Esophagus (tissue), 2 donors: ENCODE measurements around the gene PACSIN2. TPM values are rescaled to one million over a fixed set of nuclear protein-coding genes. Genes with fewer than 3 reads are reported as not detected.
A peak's percentile ranks its signal among the peaks of the same experiment; 100 is the strongest.
"Not testable (repeated sequence)": the region's sequence is repeated elsewhere in the genome, so short reads cannot be mapped to it uniquely, and the experiment has no call there.

ENCODE experiments used
- H3K27ac ChIP-seq, 2 donors: one replicate each; pipeline ENCODE4 v1.5.1; 2013; ENCODE audit warnings: low read depth in 2 of 2, mild to moderate bottlenecking in 2 of 2, inconsistent platforms in 1 of 2, low read length in 1 of 2, moderate library complexity in 1 of 2
- H3K27me3 ChIP-seq, 2 donors: one replicate each; pipeline ENCODE4 v1.6.1; 2013; ENCODE audit warnings: low read length in 2 of 2, control low read depth in 1 of 2, mild to moderate bottlenecking in 1 of 2; ENCODE audit not compliant: insufficient read depth in 2 of 2, control insufficient read depth in 1 of 2
- H3K36me3 ChIP-seq, 2 donors: one replicate each; pipeline ENCODE4 v1.6.1; 2013; ENCODE audit warnings: low read length in 1 of 2; ENCODE audit not compliant: control insufficient read depth in 2 of 2, insufficient read depth in 2 of 2
- H3K4me1 ChIP-seq, 2 donors: one replicate each; pipeline ENCODE4 v1.6.1; 2013; ENCODE audit warnings: low read length in 1 of 2; ENCODE audit not compliant: control insufficient read depth in 2 of 2, insufficient read depth in 2 of 2
- H3K4me3 ChIP-seq, 2 donors: one replicate each; pipeline ENCODE4 v1.5.1; 2013; ENCODE audit warnings: low read length in 2 of 2, mild to moderate bottlenecking in 2 of 2, low read depth in 1 of 2, moderate library complexity in 1 of 2
- H3K9me3 ChIP-seq, 2 donors: one replicate each; pipeline ENCODE4 v1.6.1; 2013; ENCODE audit warnings: mild to moderate bottlenecking in 2 of 2, low read depth in 1 of 2, low read length in 1 of 2, moderate library complexity in 1 of 2; ENCODE audit not compliant: control insufficient read depth in 2 of 2, insufficient read depth in 1 of 2
- WGBS, 2 donors: extraction: QIAGEN DNeasy Blood & Tissue Kit; methylation state at CpG; one replicate each; pipeline ENCODE4 v1.1.7; 2013; 5-methylcytosine and 5-hydroxymethylcytosine counted together
- polyA plus RNA-seq, 2 donors: library from polyadenylated mRNA; stranded (reverse); fragments of 200-250 nt; gene quantifications; one replicate each; pipeline ENCODE4 v1.2.3, GENCODE V29; 2013
- donor health status: healthy with polysubstance abuse.
- donor health status: Bipolar disorder and iron deficiency.

PACSIN2 gene
- polyA plus RNA-seq, 2 donors, result 17.1 to 20.3 TPM

DNA sequence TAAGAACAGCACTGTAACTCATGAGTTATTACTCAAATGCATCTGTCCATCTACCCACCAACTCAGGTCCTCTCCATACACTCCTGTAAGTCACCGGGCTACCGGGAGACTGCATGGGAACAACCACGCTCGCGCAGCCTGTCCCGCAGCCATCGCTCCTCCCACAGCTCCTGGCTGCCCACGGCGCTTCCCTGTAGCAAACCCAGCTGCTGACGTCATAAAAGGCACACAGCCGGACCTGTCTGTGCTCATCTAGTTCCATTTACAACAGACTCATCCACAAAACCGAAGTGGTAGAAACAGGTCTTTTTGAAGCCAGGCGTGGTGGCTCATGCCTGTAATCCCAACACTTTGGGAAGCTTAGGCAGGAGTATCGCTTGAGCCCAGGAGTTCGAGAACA lies 23.4 kb upstream of the PACSIN2 start:
- H3K4me3 ChIP-seq, result no peak overlapping the region
- peaks cover 0 to 6% of the 10 kb centered on the region in 2 donors for H3K4me1 ChIP-seq
- no peaks in the 10 kb centered on the region for H3K9me3 ChIP-seq
- 85 to 88% methylated on average over 15 of the region's 15 CpGs for WGBS, 2 donors
- H3K27me3 ChIP-seq, result no peaks in the 10 kb centered on the region
- no peak overlapping the region for H3K27ac ChIP-seq
- no peaks in the 10 kb centered on the region for H3K36me3 ChIP-seq

DNA sequence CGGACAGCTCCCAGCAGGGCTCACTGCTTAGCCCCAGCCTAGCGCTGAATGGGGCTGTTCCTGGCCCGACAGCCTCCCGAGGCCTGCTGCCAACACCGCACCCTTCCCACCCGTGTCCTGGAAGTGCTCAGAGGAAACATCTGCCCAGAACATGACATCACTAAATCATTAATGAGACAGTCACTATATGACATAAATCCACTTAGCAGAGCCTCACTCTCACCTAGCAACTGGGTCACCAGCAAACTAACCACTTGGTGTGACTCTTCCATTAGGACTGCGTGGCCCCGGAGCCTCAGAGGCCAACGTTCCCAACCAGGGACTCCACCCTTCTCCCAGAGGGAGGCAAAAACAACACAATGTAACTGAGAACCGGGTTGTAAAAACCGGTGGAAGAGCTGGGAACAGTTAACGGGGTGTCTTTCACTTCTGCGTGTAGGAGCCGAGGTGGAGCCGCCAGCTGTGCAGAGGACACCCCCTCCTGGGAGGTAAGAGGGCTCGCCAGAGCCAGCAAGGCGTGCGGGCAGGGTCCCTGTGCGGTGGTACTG lies 21.4 kb upstream of the PACSIN2 start:
- Histone ChIP-seq H3K4me1 (peaks cover 0 to 2% of the 10 kb centered on the region in 2 donors), H3K27me3 (no peaks in the 10 kb centered on the region), H3K4me3 (no peak overlapping the region), H3K9me3 (no peaks in the 10 kb centered on the region), H3K27ac (no peak overlapping the region), H3K36me3 (no peaks in the 10 kb centered on the region)
- 45 to 53% methylated on average over 19 of the region's 19 CpGs for WGBS, 2 donors

DNA sequence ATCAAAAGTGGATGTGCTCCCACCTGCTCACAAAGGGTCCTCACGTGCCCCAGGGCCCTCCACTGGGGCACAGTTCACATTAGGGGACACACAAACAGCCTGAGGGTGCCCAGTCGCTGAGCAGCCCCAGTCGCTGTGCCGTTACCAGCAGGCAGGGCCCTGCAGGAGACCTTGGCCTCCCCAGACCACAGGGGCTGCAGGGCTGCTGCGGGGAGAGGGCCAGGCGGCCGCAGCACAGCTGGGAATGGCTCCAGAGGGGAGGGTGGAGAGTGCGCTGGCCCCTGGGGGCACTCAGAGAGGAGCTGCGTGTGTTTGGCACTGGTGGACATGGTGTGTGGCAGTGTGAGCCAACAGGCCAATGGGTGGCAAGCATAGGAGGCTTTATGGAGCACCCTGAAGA lies 20.3 kb upstream of the PACSIN2 start:
- 85% methylated on average over 9 of the region's 9 CpGs for WGBS, 2 donors
- H3K4me1 ChIP-seq, result peaks cover 0 to 2% of the 10 kb centered on the region in 2 donors
- no peak overlapping the region for H3K4me3 ChIP-seq
- H3K27me3 ChIP-seq, result no peaks in the 10 kb centered on the region
- H3K9me3 ChIP-seq, result no peaks in the 10 kb centered on the region
- H3K27ac ChIP-seq, result no peak overlapping the region
- H3K36me3 ChIP-seq, result no peaks in the 10 kb centered on the region

DNA sequence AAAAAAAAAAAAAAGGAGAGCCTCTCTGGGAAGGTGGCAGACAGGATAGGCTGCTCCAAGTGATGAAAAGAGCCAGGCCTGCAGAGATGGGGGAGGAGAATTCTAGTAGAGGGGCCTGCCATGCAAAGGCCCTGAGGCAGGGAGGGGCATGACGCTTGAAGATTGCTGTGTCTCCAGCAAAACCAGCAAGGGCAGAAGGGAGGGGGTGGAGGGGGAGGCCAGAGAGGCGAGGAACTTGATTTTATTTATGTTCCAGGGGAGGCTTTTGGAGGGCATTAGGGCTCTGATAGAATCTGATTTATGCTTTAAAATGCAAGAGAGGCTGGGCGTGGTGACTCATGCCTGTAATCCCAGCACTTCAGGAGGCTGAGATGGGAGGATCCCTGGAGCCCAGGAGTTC lies 16.7 kb upstream of the PACSIN2 start:
- no peak overlapping the region for H3K4me3 ChIP-seq
- H3K4me1 ChIP-seq, result peaks cover 0 to 7% of the 10 kb centered on the region in 2 donors
- H3K36me3 ChIP-seq, result no peaks in the 10 kb centered on the region
- 64 to 70% methylated on average over 3 of the region's 3 CpGs for WGBS, 2 donors
- no peaks in the 10 kb centered on the region for H3K27me3 ChIP-seq
- H3K27ac ChIP-seq, result no peak overlapping the region
- no peaks in the 10 kb centered on the region for H3K9me3 ChIP-seq

DNA sequence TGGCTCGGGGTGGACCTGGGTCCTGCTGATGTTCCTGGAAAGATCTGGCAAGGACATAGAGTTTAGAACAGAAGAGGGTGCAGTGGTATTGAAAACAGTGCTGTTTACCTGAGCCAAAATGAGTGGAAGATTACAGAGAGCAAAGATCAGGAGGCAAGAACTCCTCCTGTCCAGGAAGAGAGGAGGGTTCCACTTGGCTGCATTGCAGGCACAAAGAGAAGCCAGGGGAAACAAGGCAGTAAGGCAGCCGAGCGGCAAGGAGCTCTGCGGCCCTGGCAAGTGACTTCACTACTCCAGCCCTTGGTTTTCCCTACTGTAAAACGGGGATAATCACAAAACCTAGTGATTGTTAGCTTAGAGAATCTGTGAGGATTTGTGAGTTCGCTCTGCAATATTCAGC lies 3.7 kb upstream of the PACSIN2 start:
- H3K27me3 ChIP-seq, result no peaks in the 10 kb centered on the region
- no peaks in the 10 kb centered on the region for H3K9me3 ChIP-seq
- no peaks in the 10 kb centered on the region for H3K36me3 ChIP-seq
- H3K4me1 ChIP-seq, result peaks cover 0 to 13% of the 10 kb centered on the region in 2 donors
- no peak overlapping the region for H3K4me3 ChIP-seq
- 64 to 65% methylated on average over 6 of the region's 6 CpGs for WGBS, 2 donors
- H3K27ac ChIP-seq, result peak overlapping the region in 1 of 2 donors; percentile 44

DNA sequence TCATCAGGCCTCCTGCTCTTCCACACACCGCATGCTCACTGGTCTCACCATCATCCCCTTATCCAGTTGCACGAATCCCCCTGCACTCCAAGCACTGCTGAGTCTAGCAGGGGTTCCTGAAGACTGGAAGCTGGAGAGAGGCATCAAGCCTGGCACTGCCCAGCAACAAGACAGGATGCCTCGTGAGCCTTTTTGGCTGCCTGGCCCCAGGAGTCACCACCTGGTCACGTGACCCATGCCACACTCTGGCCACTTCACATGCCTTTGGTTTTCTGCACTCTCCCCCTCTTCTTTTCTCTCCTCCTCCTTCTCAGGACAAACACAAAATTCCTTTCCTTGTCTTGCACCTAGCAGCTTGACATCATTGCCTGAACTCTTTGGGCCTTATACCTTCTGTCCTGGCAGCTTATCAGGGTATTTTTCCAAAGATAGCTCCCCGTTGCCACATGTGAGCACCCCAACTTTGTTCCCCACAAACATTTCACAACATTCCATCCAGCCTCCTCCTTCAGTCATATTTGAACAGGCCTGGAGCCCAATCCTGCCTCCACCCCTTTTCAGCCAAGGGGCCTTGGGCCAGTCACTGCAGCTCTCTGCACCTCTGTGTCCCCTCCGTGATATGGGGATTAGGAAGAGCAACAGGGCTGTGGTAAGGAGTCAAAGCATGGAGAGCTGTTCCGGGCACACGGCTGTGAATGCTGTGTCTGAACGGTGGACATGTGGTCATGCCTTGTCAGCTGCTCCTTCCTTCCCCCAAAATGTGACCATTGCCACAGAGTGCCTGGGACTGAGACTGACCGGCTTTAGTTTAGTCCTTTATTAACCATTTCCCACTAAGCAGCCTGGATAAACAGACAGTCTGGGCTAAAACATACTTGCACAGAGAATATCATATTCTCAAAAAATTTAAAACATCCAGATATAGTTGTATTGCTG lies 2.8 kb upstream of the PACSIN2 start:
- no peak overlapping the region for H3K27ac ChIP-seq
- peaks cover 3 to 12% of the 10 kb centered on the region in 2 donors for H3K4me1 ChIP-seq
- no peaks in the 10 kb centered on the region for H3K9me3 ChIP-seq
- H3K36me3 ChIP-seq, result no peaks in the 10 kb centered on the region
- no peaks in the 10 kb centered on the region for H3K27me3 ChIP-seq
- no peak overlapping the region for H3K4me3 ChIP-seq
- 60 to 63% methylated on average over 10 of the region's 10 CpGs for WGBS, 2 donors

DNA sequence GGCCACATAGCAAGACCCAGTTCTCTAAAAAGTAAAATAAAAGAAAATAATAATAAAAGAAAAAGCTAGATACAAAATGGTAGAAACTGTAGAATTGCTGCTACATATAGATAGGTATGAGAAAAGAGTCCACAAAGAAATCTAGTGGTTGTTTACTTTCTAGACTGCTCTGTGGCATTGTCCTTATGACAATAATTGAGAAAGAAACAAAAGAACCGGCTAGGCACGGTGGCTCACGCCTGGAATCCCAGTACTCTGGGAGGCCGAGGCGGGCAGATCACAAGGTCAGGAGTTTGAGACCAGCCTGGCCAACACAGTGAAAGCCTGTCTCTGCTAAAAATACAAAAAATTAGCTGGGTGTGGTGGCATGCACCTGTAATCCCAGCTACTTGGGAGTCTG lies 1.2 kb upstream of the PACSIN2 start:
- 82 to 88% methylated on average over 5 of the region's 5 CpGs for WGBS, 2 donors
- H3K4me3 ChIP-seq, H3K36me3 ChIP-seq, H3K9me3 ChIP-seq, H3K27ac ChIP-seq, H3K27me3 ChIP-seq: not testable (repeated sequence)
- peaks cover 3 to 10% of the 10 kb centered on the region in 2 donors for H3K4me1 ChIP-seq

DNA sequence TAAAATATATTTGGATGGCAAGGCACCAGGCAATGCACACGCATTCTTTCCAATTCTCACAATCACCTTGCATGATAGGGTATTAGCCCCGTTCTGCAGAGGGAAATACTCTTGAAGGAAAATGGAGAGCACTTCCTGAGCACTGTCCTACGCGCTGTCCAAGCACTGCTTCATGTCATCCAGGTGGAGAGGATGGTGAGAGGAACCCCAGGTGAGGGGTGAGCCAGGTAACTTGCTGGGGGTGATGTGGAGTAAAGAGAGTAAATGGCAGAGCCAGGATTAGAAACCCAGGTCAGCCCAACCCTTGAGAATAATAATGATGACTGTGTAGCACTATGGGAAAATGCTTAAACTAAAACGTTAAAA lies 711 bp upstream of the PACSIN2 start:
- peaks cover 3 to 10% of the 10 kb centered on the region in 2 donors for H3K4me1 ChIP-seq
- 12 to 17% methylated on average over 5 of the region's 5 CpGs for WGBS, 2 donors
- H3K9me3 ChIP-seq, result no peaks in the 10 kb centered on the region
- no peak overlapping the region for H3K27ac ChIP-seq
- H3K36me3 ChIP-seq, result no peaks in the 10 kb centered on the region
- peak overlapping the region; percentile 52 to 94 for H3K4me3 ChIP-seq
- H3K27me3 ChIP-seq, result no peaks in the 10 kb centered on the region

DNA sequence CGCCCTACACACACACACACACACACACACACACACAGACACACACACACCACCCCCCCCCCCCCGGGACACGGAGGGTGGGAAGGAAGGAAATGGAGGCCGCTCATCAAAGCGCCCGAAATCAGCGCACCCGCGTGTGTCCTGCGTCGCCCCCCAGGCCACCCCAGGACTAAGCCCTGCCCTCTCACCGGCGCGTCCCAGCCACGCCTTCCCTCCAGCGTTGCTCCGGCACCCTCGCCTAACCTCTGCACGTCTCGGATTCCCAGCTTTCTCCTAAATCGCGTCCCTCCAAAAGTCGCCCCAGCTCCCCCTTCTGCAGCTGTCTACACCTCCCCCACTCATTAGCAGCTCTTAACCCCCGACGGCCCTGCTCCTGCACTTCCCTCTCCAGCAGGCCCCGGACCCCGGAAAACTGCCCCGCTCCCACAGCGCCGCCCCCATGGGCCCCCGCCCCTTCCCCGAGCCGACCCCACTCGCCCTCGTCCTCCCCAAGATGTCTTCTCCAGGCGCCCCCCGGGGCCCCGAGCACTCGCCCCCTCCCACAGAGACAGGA lies 557 bp downstream of the PACSIN2 start:
- peak overlapping the region; percentile 74 to 94 for H3K4me3 ChIP-seq
- peak overlapping the region; percentile 76 to 86 for H3K27ac ChIP-seq
- no peaks in the 10 kb centered on the region for H3K9me3 ChIP-seq
- H3K4me1 ChIP-seq, result peaks cover 3 to 10% of the 10 kb centered on the region in 2 donors
- 1 to 2% methylated on average over 26 to 39 of the region's 39 CpGs for WGBS, 2 donors
- H3K27me3 ChIP-seq, result no peaks in the 10 kb centered on the region
- no peaks in the 10 kb centered on the region for H3K36me3 ChIP-seq
